MM.1S (cell line): Measurements from ENCODE around the gene KCNQ1.

Experiments
- DNase-seq: peaks from one replicate; pipeline ENCODE4 v3.0.0-alpha.2; 2015
- H2AFZ ChIP-seq: fragments of 300-600 bp; sonication (generic); 2 replicates; pipeline ENCODE4 v1.6.0; 2016; ENCODE audit warnings: antibody characterized with exemption, low read length
- H3F3A ChIP-seq: fragments of 300-600 bp; sonication (generic); 2 replicates; pipeline ENCODE4 v1.6.1; 2016; ENCODE audit warnings: mild to moderate bottlenecking, antibody characterized with exemption, low read length, moderate library complexity, mixed read lengths; ENCODE audit not compliant: insufficient read depth
- H3K27ac ChIP-seq: fragments of 300-600 bp; sonication (generic); 2 replicates; pipeline ENCODE4 v1.5.1; 2016; ENCODE audit warnings: mild to moderate bottlenecking, low read length
- H3K27me3 ChIP-seq: fragments of 300-600 bp; sonication (generic); replicated peaks from 2 replicates; pipeline ENCODE4 v1.6.0; 2016; ENCODE audit warnings: low read length; ENCODE audit not compliant: insufficient read depth
- H3K36me3 ChIP-seq: fragments of 300-600 bp; sonication (generic); replicated peaks from 2 replicates; pipeline ENCODE4 v1.6.1; 2016; ENCODE audit warnings: mild to moderate bottlenecking, low read length, mixed read lengths; ENCODE audit not compliant: insufficient read depth
- H3K4me1 ChIP-seq: fragments of 300-600 bp; sonication (generic); 2 replicates; pipeline ENCODE4 v1.6.1; 2016; ENCODE audit warnings: low read length, mixed read lengths
- H3K4me2 ChIP-seq: fragments of 300-600 bp; sonication (generic); 2 replicates; pipeline ENCODE4 v1.6.0; 2016; ENCODE audit warnings: low read depth, low read length
- H3K4me3 ChIP-seq: fragments of 300-600 bp; sonication (generic); 2 replicates; pipeline ENCODE4 v1.5.1; 2016; ENCODE audit warnings: low read length, mixed read lengths
- H3K79me2 ChIP-seq: fragments of 300-600 bp; sonication (generic); 2 replicates; pipeline ENCODE4 v1.6.1; 2016; ENCODE audit warnings: mixed run types, low read length, mixed read lengths
- H3K9ac ChIP-seq: fragments of 300-600 bp; sonication (generic); 2 replicates; pipeline ENCODE4 v1.6.1; 2016; ENCODE audit warnings: low read length, mixed read lengths
- H3K9me2 ChIP-seq: fragments of 300-600 bp; sonication (generic); replicated peaks from 2 replicates; pipeline ENCODE4 v1.6.1; 2016; ENCODE audit warnings: mild to moderate bottlenecking, low read length, mixed read lengths; ENCODE audit not compliant: insufficient read depth
- H3K9me3 ChIP-seq: fragments of 300-600 bp; sonication (generic); replicated peaks from 2 replicates; pipeline ENCODE4 v1.6.1; 2016; ENCODE audit warnings: mild to moderate bottlenecking, low read length, mixed read lengths; ENCODE audit not compliant: insufficient read depth
- H4K20me1 ChIP-seq: fragments of 300-600 bp; sonication (generic); 2 replicates; pipeline ENCODE4 v1.6.1; 2016; ENCODE audit warnings: mild to moderate bottlenecking, low read length, moderate library complexity, mixed read lengths; ENCODE audit not compliant: insufficient read depth
- EZH2 ChIP-seq: fragments of 300-600 bp; sonication (generic); optimal IDR thresholded peaks from 2 replicates; pipeline ENCODE3; 2017; ENCODE audit warnings: low read depth, mild to moderate bottlenecking, antibody characterized with exemption, low read length, mixed read lengths
- EZH2phosphoT487 ChIP-seq: fragments of 300-600 bp; sonication (generic); IDR thresholded peaks from 2 replicates; pipeline ENCODE4 v1.6.1; 2018; ENCODE audit warnings: antibody characterized with exemption, low read length
- TF ChIP-seq, protein P1 (sequence below): fragments of 300-600 bp; sonication (generic); IDR thresholded peaks from 2 replicates; pipeline ENCODE4 v1.5.1; 2016; ENCODE audit warnings: antibody characterized with exemption, low read length, mixed read lengths

KCNQ1 gene

DNA sequence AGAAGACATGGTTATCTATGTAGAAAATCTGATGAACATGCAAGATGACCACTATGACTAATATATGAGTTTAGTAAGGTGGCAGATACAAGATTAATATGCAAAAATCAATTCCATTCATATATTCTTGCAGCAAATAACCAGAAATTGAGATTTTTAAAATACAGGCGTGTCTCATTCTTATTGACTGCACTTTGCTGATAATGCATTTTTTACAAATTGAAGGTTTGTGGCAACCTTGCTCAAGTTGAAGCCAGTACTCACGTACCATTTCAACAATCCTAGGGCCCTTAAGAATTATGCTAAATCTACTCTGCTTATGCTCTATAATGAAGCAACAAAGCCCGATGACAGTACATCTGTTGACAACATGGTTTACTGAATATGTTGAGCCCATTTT lies 150.4 kb downstream of the KCNQ1 start:
- Histone ChIP-seq H3K27me3 (no peaks in the 10 kb centered on the region), H2AFZ (no peak overlapping the region), H3K9ac (no peak overlapping the region), H3K9me3 (no peaks in the 10 kb centered on the region), H4K20me1 (no peaks in the 10 kb centered on the region), H3K79me2 (no peaks in the 10 kb centered on the region), H3K9me2 (no peaks in the 10 kb centered on the region), H3K4me2 (no peak overlapping the region), H3F3A (no peaks in the 10 kb centered on the region), H3K4me1 (peaks cover 5% of the 10 kb centered on the region; the same call in 1 of the 2 replicates), H3K4me3 (no peak overlapping the region), H3K36me3 (no peaks in the 10 kb centered on the region), H3K27ac (no peak overlapping the region)
- no peak for DNase-seq
- TF ChIP-seq, protein P1, sequence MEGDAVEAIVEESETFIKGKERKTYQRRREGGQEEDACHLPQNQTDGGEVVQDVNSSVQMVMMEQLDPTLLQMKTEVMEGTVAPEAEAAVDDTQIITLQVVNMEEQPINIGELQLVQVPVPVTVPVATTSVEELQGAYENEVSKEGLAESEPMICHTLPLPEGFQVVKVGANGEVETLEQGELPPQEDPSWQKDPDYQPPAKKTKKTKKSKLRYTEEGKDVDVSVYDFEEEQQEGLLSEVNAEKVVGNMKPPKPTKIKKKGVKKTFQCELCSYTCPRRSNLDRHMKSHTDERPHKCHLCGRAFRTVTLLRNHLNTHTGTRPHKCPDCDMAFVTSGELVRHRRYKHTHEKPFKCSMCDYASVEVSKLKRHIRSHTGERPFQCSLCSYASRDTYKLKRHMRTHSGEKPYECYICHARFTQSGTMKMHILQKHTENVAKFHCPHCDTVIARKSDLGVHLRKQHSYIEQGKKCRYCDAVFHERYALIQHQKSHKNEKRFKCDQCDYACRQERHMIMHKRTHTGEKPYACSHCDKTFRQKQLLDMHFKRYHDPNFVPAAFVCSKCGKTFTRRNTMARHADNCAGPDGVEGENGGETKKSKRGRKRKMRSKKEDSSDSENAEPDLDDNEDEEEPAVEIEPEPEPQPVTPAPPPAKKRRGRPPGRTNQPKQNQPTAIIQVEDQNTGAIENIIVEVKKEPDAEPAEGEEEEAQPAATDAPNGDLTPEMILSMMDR, result no peak
- TF ChIP-seq EZH2 (no peak), EZH2phosphoT487 (no peak)

DNA sequence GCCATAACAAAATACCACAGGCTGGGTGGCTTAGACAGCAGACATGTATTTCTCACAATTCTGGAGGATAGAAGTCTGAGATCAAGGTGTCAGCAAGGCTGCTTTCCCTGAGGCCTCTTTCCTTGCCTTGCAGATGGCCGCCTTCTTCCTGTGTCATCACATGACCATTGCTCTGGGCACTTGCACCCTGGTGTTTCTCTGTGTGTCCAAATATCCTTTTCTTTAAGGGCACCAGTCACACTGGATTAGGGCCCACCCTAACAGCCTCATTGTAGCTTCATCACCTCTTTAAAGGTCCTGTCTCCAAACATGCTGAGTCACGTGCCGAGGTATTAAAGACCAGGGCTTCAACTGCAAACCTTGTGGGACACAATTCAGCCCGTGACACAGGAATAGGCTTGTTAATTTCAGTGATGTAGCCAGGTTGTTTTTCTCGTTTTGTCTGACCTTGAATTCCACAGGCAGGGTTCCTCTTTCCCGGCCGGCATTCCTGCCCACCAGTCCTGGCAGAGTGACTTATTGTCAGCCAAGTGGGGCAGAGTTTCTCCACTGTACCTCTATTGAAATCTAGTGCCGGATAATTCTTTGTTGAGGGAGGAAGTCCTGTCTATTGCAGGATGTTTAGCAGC lies 154.9 kb downstream of the KCNQ1 start:
- H4K20me1 ChIP-seq, result no peaks in the 10 kb centered on the region
- no peaks in the 10 kb centered on the region for H3K9me3 ChIP-seq
- no peaks in the 10 kb centered on the region for H3K36me3 ChIP-seq
- H3F3A ChIP-seq, result no peaks in the 10 kb centered on the region
- no peaks in the 10 kb centered on the region for H3K9me2 ChIP-seq
- no peak overlapping the region for H2AFZ ChIP-seq
- no peak overlapping the region for H3K9ac ChIP-seq
- H3K4me3 ChIP-seq, result no peak overlapping the region
- H3K79me2 ChIP-seq, result no peaks in the 10 kb centered on the region
- no peak overlapping the region for H3K27ac ChIP-seq
- no peaks in the 10 kb centered on the region for H3K4me1 ChIP-seq
- H3K27me3 ChIP-seq, result no peaks in the 10 kb centered on the region
- no peak for DNase-seq
- no peak overlapping the region for H3K4me2 ChIP-seq
- TF ChIP-seq EZH2phosphoT487, result no peak
- TF ChIP-seq, protein P1, result no peak
- no peak for TF ChIP-seq EZH2

DNA sequence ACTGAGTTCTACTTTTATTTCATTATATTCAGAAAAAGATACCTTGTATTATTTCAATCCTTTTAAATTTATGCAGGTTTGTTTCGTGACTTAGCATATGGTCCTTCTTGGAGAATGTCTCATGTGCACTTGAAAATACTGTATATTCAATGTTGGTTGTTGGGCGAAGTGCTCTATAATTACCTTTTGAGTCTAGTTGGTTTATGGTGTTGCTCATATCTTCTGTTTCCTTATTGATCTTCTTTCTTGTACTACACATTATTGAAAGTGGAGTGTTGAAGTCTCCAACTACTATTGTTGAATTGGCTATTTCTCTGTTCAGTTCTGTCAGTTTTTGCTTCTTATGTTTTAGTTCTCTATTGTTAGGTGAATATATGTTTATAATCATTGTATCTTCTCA lies 164.5 kb downstream of the KCNQ1 start:
- Histone ChIP-seq H2AFZ (no peak overlapping the region), H3K9me3 (no peaks in the 10 kb centered on the region), H3K9me2 (no peaks in the 10 kb centered on the region), H3F3A (no peaks in the 10 kb centered on the region), H3K27me3 (no peaks in the 10 kb centered on the region), H3K4me2 (no peak overlapping the region), H3K79me2 (no peaks in the 10 kb centered on the region), H3K27ac (no peak overlapping the region), H3K36me3 (no peaks in the 10 kb centered on the region), H4K20me1 (no peaks in the 10 kb centered on the region), H3K9ac (no peak overlapping the region), H3K4me3 (no peak overlapping the region), H3K4me1 (no peaks in the 10 kb centered on the region)
- no peak for TF ChIP-seq EZH2phosphoT487
- no peak for TF ChIP-seq EZH2
- TF ChIP-seq, protein P1, result no peak
- no peak for DNase-seq
